Fibroblast of mammary gland (primary cell): ENCODE measurements around the gene GABARAPL2.

Experiments used
- DNase-seq: peaks from one replicate; pipeline ENCODE4 v3.0.0-alpha.2; 2010; ENCODE audit warnings: low read depth
- H3K4me3 ChIP-seq: 2 replicates; pipeline ENCODE4 v1.5.1; 2011; ENCODE audit warnings: low read depth, mild to moderate bottlenecking, low read length, moderate library complexity; ENCODE audit not compliant: control insufficient read depth
- CTCF ChIP-seq: conservative IDR thresholded peaks from 2 replicates; pipeline ENCODE4 v1.5.1; 2011; ENCODE audit warnings: low read depth, low read length, inconsistent platforms; ENCODE audit not compliant: control insufficient read depth, insufficient read depth

The GABARAPL2 gene

GRCh38 chr16:75593308-75593707 is 27.1 kb downstream of the GABARAPL2 start:
- no peak for DNase-seq

DNA sequence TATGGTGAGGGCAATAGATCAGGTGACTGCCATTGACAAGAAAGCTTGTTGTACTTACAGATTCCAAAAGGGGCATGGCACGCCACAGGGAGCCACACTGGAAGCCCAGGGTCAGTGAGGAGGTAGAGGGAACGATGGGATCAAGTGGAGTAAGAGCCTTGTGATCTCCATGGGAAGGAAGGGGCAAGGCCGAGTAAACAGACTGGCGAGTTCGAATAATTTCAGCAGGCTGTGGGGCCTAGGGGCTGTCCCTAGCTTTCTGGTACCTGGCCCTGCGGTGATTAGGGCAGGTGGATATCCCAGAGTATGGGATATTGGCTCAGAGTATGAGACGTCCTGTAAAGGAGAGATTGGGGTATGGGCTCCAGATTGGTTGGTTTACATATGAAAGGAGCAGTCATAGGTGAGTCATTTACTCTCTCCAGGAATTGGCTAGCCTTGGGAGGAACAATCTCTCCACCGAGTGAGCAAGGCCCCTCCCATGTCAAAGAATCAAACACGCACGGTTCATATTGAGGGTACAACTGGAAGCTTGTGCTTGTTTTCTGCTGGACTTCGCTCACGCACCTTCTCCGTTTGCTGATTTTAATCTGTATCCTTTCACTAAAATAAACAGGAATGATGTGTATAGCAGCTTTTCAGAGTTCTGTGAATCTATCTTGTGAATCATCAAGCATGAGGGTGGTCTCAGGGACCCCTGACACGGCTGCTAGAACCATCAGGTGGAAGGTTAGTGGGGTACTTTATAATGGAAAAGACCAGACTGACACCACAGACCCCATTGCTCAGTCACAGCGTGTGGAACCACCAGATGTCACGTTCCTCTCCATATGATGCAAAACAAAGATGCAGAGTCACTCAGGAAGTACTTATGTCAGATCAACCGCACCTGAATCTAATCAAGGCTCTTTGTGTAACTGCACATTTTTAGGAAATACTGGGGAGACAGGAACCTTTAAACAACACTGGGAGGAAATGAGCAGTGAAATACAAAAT is 27.9 kb downstream of the GABARAPL2 start:
- peak; percentile 85 for DNase-seq
- H3K4me3 ChIP-seq = no peak overlapping the region
- no peak for TF ChIP-seq CTCF

More at GRCh38 chr16:75593308-75593707, 27.1 kb downstream of the GABARAPL2 start:
- no peak for TF ChIP-seq CTCF
- H3K4me3 ChIP-seq = no peak overlapping the region

DNA sequence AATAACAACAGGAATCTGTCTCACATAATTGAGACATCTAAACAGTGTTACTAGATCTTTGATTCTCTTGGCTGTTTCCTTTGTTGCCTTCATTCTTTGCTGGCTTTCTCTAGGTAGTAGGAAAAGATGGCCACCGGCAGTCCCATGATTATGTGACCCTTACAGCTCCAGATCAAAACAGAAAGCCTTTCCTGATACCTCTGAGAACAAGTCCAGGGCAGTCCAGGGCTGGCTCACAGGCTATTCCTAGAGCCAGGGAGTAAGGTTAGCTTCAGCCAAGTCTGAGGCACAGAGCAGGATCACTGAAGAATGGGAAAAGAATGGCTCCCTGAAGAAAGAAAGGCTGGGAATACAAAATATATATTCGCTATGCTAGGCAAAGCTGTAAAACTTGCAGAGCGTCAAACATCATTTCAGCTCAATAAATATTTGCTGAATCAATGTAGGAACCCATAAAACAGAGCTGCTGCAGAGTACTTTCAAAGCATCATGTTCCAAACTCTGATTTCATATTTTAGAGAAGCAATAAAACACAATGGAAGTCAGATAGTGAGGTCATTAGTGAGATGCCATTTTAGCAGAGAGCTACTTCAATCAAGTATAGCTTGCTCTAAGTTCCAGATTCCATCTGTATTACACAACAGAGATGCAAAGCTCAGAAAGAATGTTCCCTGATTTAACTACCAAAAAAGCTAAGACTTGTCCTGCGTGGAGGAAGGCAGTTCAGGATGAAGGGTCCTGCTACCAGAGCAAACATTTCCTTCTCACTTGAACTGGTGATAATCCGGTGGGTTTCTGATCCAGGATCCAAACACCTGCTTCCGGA is 33.5 kb downstream of the GABARAPL2 start:
- DNase-seq = no peak
- TF ChIP-seq CTCF = no peak
- no peak overlapping the region for H3K4me3 ChIP-seq

- TF ChIP-seq CTCF = no peak
- H3K4me3 ChIP-seq = no peak overlapping the region
- no peak for DNase-seq
These were observed 37.1 kb downstream of the GABARAPL2 start for GRCh38 chr16:75603241-75603640.

GRCh38 chr16:75606507-75606906 is 40.3 kb downstream of the GABARAPL2 start:
- no peak for TF ChIP-seq CTCF
- H3K4me3 ChIP-seq = no peak overlapping the region
- DNase-seq = no peak

DNA sequence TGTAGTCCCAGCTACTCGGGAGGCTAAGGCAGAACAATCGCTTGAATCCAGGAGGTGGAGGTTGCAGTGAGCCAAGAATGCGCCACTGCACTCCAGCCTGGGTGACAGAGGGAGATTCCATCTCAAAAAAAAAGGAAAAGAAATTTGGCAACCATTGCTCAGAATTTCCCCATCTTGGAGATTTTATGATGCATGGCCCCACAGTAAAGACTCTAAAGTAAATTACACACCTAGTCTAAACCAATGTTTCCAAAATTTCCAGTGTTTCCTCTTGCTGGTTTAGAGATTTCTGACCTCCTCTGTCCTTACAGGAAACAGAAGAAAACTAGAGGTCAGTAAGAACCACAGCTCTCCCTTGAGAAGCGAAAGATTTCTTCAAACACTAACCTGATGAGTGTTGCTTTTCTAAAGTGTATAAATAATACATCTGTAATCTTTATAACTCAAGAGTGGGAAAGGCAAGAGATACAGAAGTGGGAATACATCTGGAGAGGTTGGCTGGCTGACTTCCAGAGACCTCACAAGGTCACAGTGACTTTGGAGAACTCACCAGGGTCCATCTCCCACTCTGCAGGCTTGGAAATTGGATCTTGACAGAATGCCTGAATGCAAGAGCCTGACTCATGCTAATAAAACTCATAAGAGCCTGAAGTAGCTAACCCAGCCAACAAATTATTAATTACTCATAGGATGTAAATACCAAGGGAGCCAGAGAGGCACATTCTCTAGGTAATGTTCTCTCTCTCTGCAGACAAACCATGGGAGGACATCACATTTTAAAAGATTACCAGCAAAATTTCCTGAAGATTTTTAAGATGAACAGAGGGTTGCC is 48.1 kb downstream of the GABARAPL2 start:
- no peak for TF ChIP-seq CTCF
- H3K4me3 ChIP-seq = no peak overlapping the region
- peak; percentile 79 for DNase-seq
